Neural progenitor cell (in vitro differentiated cells): ENCODE data around the gene FATE1. TPM values are rescaled to one million over a fixed set of nuclear protein-coding genes. Genes with fewer than 3 reads are reported as not detected.

ENCODE experiments used
- DNase-seq: peaks from one replicate; pipeline ENCODE4 v3.0.0-alpha.2; 2016; ENCODE audit warnings: low spot score
- H2AFZ ChIP-seq: fragments of 200-600 bp; sonication (generic); replicated peaks from 2 replicates; pipeline ENCODE4 v1.6.1; 2016; ENCODE audit warnings: antibody characterized with exemption
- H3F3A ChIP-seq: fragments of 200-600 bp; sonication (generic); 2 replicates; pipeline ENCODE4 v1.6.1; 2016; ENCODE audit warnings: antibody characterized with exemption, low read depth
- H3K27ac ChIP-seq: fragments of 200-600 bp; sonication (generic); 2 replicates; pipeline ENCODE4 v1.5.1; 2016; ENCODE audit warnings: mild to moderate bottlenecking
- H3K27me3 ChIP-seq: fragments of 200-600 bp; sonication (generic); 2 replicates; pipeline ENCODE4 v1.6.1; 2016; ENCODE audit warnings: mild to moderate bottlenecking, moderate library complexity
- H3K36me3 ChIP-seq: fragments of 200-600 bp; sonication (generic); 2 replicates; pipeline ENCODE4 v1.5.1; 2016
- H3K4me1 ChIP-seq: fragments of 200-600 bp; sonication (generic); 2 replicates; pipeline ENCODE4 v1.6.1; 2016; ENCODE audit warnings: mixed run types
- H3K4me2 ChIP-seq: fragments of 200-600 bp; sonication (generic); 2 replicates; pipeline ENCODE4 v1.6.1; 2016
- H3K4me3 ChIP-seq: fragments of 200-600 bp; sonication (generic); 2 replicates; pipeline ENCODE4 v1.5.1; 2016
- H3K79me2 ChIP-seq: fragments of 200-600 bp; sonication (generic); 2 replicates; pipeline ENCODE4 v1.6.1; 2016; ENCODE audit warnings: low read depth
- H3K9ac ChIP-seq: fragments of 200-600 bp; sonication (generic); 2 replicates; pipeline ENCODE4 v1.6.1; 2016
- H3K9me3 ChIP-seq: fragments of 200-600 bp; sonication (generic); 2 replicates; pipeline ENCODE4 v1.5.1; 2016; ENCODE audit warnings: low read depth
- H4K20me1 ChIP-seq: fragments of 200-600 bp; sonication (generic); 2 replicates; pipeline ENCODE4 v1.6.1; 2016; ENCODE audit warnings: low read depth
- H3K27ac Mint-ChIP-seq: 3 replicates; pipeline ENCODE4 v1.8.0; 2021; ENCODE audit warnings: mixed read lengths
- H3K27me3 Mint-ChIP-seq: 2 replicates; pipeline ENCODE4 v1.8.0; 2022; ENCODE audit warnings: low read depth, mild to moderate bottlenecking, inconsistent platforms, moderate library complexity, mixed read lengths; ENCODE audit not compliant: insufficient read depth
- H3K36me3 Mint-ChIP-seq: 3 replicates; pipeline ENCODE4 v1.8.0; 2021; ENCODE audit warnings: mixed read lengths
- H3K4me1 Mint-ChIP-seq: 3 replicates; pipeline ENCODE4 v1.8.0; 2021; ENCODE audit warnings: mixed read lengths
- H3K4me3 Mint-ChIP-seq: 3 replicates; pipeline ENCODE4 v1.8.0; 2021; ENCODE audit warnings: mild to moderate bottlenecking, moderate library complexity, mixed read lengths
- H3K9me3 Mint-ChIP-seq: 3 replicates; pipeline ENCODE4 v1.8.0; 2020; ENCODE audit warnings: mixed read lengths
- CTCF ChIP-seq: fragments of 200-600 bp; sonication (generic); IDR thresholded peaks from 2 replicates; pipeline ENCODE4 v1.5.1; 2017; ENCODE audit warnings: antibody characterized with exemption, mild to moderate bottlenecking
- EZH2 ChIP-seq: fragments of 200-600 bp; sonication (generic); IDR thresholded peaks from 2 replicates; pipeline ENCODE4 v1.6.1; 2017; ENCODE audit warnings: antibody characterized with exemption, mild to moderate bottlenecking, moderate library complexity
- EZH2phosphoT487 ChIP-seq: fragments of 200-600 bp; sonication (generic); IDR thresholded peaks from 2 replicates; pipeline ENCODE4 v1.6.1; 2017; ENCODE audit warnings: antibody characterized with exemption
- total RNA-seq: library from RNA; depleted of rRNA; stranded (reverse); fragments of >200 nt; gene quantifications from 2 replicates; pipeline ENCODE4 v1.2.3, GENCODE V29; 2015; ENCODE audit warnings: low replicate concordance

The FATE1 gene
- total RNA-seq, 1 donor from 2014 or later, result not detected

DNA sequence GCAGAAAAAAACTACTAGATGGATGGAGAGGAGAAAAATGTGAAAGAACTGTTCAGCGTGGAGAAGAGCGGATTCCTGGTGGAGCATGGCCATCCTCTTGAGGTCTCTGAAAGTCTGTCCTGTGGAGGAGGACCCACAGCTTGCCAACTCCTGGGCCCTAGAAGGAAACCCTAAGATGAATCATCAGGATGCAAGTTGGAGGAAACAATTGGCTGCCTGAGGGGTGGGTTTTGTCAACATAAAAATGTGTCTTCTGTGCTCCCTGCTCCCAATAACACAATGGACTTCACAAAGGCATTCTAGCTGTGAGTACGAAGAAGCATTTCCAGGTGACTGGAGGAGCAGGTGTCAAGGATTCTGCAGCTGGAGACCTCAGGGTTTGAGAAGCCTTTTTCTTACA is 55.9 kb downstream of the FATE1 start:
- H3K4me3 Mint-ChIP-seq, result no peak overlapping the region
- H4K20me1 ChIP-seq, result no peaks in the 10 kb centered on the region
- no peak for TF ChIP-seq EZH2phosphoT487
- no peak for TF ChIP-seq CTCF
- TF ChIP-seq EZH2, result no peak
- no peaks in the 10 kb centered on the region for H3F3A ChIP-seq
- no peaks in the 10 kb centered on the region for H3K79me2 ChIP-seq
- no peaks in the 10 kb centered on the region for H3K27me3 ChIP-seq
- H3K36me3 ChIP-seq, result no peaks in the 10 kb centered on the region
- no peak overlapping the region for H3K27ac ChIP-seq
- peaks cover 9% of the 10 kb centered on the region for H3K9me3 ChIP-seq
- H3K36me3 Mint-ChIP-seq, result no peaks in the 10 kb centered on the region
- DNase-seq, result no peak
- peaks cover 2% of the 10 kb centered on the region for H3K27me3 Mint-ChIP-seq
- H3K9ac ChIP-seq, result no peak overlapping the region
- H3K4me3 ChIP-seq, result no peak overlapping the region
- H3K4me1 Mint-ChIP-seq, result no peaks in the 10 kb centered on the region
- H3K4me1 ChIP-seq, result no peaks in the 10 kb centered on the region
- H3K9me3 Mint-ChIP-seq, result peaks cover 7% of the 10 kb centered on the region
- no peak overlapping the region for H3K27ac Mint-ChIP-seq
- no peak overlapping the region for H3K4me2 ChIP-seq
- no peak overlapping the region for H2AFZ ChIP-seq

Other genes starting within 250 kb of the FATE1 start
- gene PASD1, start 152.4 kb upstream of the FATE1 start, total RNA-seq, result not detected in 2 replicates
- gene PRRG3, start 20.6 kb upstream of the FATE1 start, total RNA-seq, result 1.9 and 2.0 TPM in 2 replicates
- not detected in 2 replicates for gene CNGA2, start 18.7 kb downstream of the FATE1 start, total RNA-seq
- gene MAGEA4, start 196.9 kb downstream of the FATE1 start, total RNA-seq, result not detected in 2 replicates